ENCODE results near the gene IPO13. TPM values are rescaled to one million over a fixed set of nuclear protein-coding genes. Genes with fewer than 3 reads are reported as not detected.
A peak's percentile ranks its signal among the peaks of the same experiment; 100 is the strongest.

Gene IPO13
- total and polyA plus RNA-seq, 10 of the 15 experiments (the other 5 are each of a cell fraction or from before 2014, with no cell fraction given), result 7.1 to 26.6 (median 15.9) TPM

DNA sequence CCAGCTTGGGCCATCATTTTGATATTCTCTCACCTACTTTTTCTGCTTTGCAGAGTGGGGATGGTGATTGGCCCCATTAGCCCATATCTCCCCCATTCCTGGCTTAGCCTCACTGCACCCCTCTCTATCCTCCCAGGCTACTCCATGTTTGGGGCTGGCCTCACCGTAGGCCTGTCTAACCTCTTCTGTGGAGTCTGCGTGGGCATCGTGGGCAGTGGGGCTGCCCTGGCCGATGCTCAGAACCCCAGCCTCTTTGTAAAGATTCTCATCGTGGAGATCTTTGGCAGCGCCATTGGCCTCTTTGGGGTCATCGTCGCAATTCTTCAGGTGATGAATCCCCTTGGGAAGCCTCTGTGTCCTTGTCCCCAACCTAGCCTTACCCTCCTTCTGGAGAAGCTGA is 30.1 kb downstream of the IPO13 start:
- Histone ChIP-seq H3K79me2 (ENCODE audit: control insufficient read depth, insufficient read depth, low read length) (peaks cover 45% of the 10 kb centered on the region), H3K36me3 (ENCODE audit: control insufficient read depth in 2 of 2, insufficient read depth in 2 of 2, low read length in 1 of 2) (peaks cover 7 to 15% of the 10 kb centered on the region in 2 experiments), H4K20me1 (ENCODE audit: control insufficient read depth, insufficient read depth) (no peaks in the 10 kb centered on the region), H3K4me2 (ENCODE audit: control insufficient read depth, insufficient read depth) (peak overlapping the region; percentile 84), H3K27ac (ENCODE audit: control insufficient read depth, insufficient read depth) (no peak overlapping the region), H3K4me3 (peak overlapping the region; percentile 95; the same call in 1 of the 2 replicates), H2AFZ (ENCODE audit: control insufficient read depth, low read depth, low read length) (no peak overlapping the region), H3K9ac (ENCODE audit: control insufficient read depth, insufficient read depth, low read length) (no peak overlapping the region), H3K27me3 (replicated peaks in 1 of 2; ENCODE audit: control insufficient read depth in 2 of 2, insufficient read depth in 2 of 2, low read length in 1 of 2) (no peaks in the 10 kb centered on the region), H3K4me1 (ENCODE audit: control insufficient read depth, insufficient read depth, low read length) (peaks cover 30% of the 10 kb centered on the region), H3K9me3 (replicated peaks; ENCODE audit: control insufficient read depth, insufficient read depth, low read length) (no peaks in the 10 kb centered on the region)
- no peak for ATAC-seq
- RAD21 ChIA-PET (ENCODE audit: unreplicated experiment), result interaction anchor here (0.6 kb wide), 1 partner anchor 1326 kb away, joined by 3 read pairs; no protein-coding TSS in a partner anchor
- in situ Hi-C loops (cut with MboI), result no loop called here
- no peak for TF ChIP-seq TBL1XR1 (IDR thresholded peaks at IDR 0.05; ENCODE audit: low read depth, low read length)
- no peak for TF ChIP-seq POLR2A (IDR thresholded peaks at IDR 0.05; ENCODE audit: low read depth, low read length)
- no peak for TF ChIP-seq ASH2L (IDR thresholded peaks at IDR 0.05; ENCODE audit: borderline replicate concordance, low read depth)
- intact Hi-C loops (cut with micrococcal nuclease; ENCODE audit: unreplicated experiment), result no loop called here
- SMC1A ChIA-PET (ENCODE audit: uncharacterized antibody, unreplicated experiment), result interaction anchor here (1.3 kb wide), 1 partner anchor 16 kb away, joined by 3 read pairs; no protein-coding TSS in a partner anchor
- POLR2A ChIA-PET, result interaction anchor here (0.6 to 3.8 kb wide), 4 partner anchors 15 to 119 kb away, joined by 3 to 18 read pairs (median 4); partner anchors contain the start of gene IPO13
- no peak for FAIRE-seq
- DNase-seq (ENCODE audit: low read depth, low spot score), result no peak
- no TSS peak for BruUV-seq (replicated peaks)
- 96% methylated on average over 8 of the region's 8 CpGs for WGBS (ENCODE audit: insufficient coverage, insufficient replicate concordance, low lambda C conversion rate, missing lambda C conversion rate)
- CTCF ChIA-PET, result no interaction called here

DNA sequence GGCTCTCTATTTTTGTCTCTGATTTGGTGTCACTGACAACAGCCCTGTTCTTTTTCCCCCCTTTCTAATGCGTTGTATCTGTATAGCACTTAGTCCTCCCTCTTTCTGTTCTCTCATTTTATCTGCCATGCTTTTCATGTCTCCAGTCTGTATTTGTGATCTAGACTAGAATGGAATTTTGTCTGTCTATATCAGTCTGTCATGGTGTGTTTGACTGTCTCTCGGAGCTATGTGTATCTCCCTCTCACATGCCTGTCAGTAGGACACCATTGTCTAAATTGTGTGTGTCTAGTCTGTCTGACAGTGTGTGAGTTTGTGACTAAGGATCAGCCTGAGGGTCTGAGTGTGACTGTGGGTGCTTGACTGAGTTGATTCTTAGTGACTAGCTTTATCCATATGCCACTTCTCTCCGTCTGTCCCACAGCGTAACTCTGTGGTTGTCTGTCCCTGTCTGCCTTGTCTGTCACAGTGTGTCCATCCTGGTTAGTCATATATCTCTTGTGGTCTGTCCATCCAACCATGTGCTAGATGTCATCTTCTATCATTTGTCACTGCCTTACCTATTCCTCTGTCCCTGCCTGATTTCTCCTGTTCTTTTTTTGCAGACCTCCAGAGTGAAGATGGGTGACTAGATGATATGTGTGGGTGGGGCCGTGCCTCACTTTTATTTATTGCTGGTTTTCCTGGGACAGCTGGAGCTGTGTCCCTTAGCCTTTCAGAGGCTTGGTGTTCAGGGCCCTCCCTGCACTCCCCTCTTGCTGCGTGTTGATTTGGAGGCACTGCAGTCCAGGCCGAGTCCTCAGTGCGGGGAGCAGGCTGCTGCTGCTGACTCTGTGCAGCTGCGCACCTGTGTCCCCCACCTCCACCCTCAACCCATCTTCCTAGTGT is 30.9 kb downstream of the IPO13 start:
- no peaks in the 10 kb centered on the region for H3K9me3 ChIP-seq (replicated peaks; ENCODE audit: control insufficient read depth, insufficient read depth, low read length)
- H3K9ac ChIP-seq (ENCODE audit: control insufficient read depth, insufficient read depth, low read length), result no peak overlapping the region; the same call in 1 of the 2 replicates
- H2AFZ ChIP-seq (ENCODE audit: control insufficient read depth, low read depth, low read length), result no peak overlapping the region
- no peak for TF ChIP-seq ETV6 (conservative IDR thresholded peaks at IDR 0.05 in 1 of 2, IDR thresholded peaks at IDR 0.05 in 1 of 2; ENCODE audit: borderline replicate concordance in 1 of 2, low read depth in 1 of 2)
- no peak for TF ChIP-seq JUNB (IDR thresholded peaks at IDR 0.05)
- TF ChIP-seq MEF2B (IDR thresholded peaks at IDR 0.05; ENCODE audit: partially characterized antibody, poor library complexity, severe bottlenecking), result no peak
- 0 out of 2 replicates have a peak, but pooled peaks have one; percentile 7 for TF ChIP-seq RUNX3 (IDR thresholded peaks at IDR 0.05; ENCODE audit: low read length)
- ChIA-PET RAD21 (ENCODE audit: unreplicated experiment) (interaction anchor here (0.6 kb wide), 1 partner anchor 1326 kb away, joined by 3 read pairs; no protein-coding TSS in a partner anchor), CTCF (interaction anchor here (1.0 to 1.4 kb wide), 3 partner anchors 12 to 44 kb away, joined by 3 to 5 read pairs (median 3); no protein-coding TSS in a partner anchor), SMC1A (ENCODE audit: uncharacterized antibody, unreplicated experiment) (interaction anchor here (1.3 kb wide), 1 partner anchor 15 kb away, joined by 3 read pairs; no protein-coding TSS in a partner anchor), POLR2A (interaction anchor here (0.6 to 1.3 kb wide), 4 partner anchors 14 to 687 kb away, joined by 3 to 4 read pairs (median 4); no protein-coding TSS in a partner anchor)
- H3K4me1 ChIP-seq (ENCODE audit: control insufficient read depth, insufficient read depth, low read length), result peaks cover 30% of the 10 kb centered on the region
- no peaks in the 10 kb centered on the region for H3K27me3 ChIP-seq (replicated peaks in 1 of 2; ENCODE audit: control insufficient read depth in 2 of 2, insufficient read depth in 2 of 2, low read length in 1 of 2)
- WGBS (ENCODE audit: insufficient coverage, insufficient replicate concordance, low lambda C conversion rate, missing lambda C conversion rate), result 98% methylated on average over 9 of the region's 9 CpGs
- BruUV-seq (replicated peaks), result no TSS peak
- no peak overlapping the region for H3K4me3 ChIP-seq
- intact Hi-C loops (cut with micrococcal nuclease; ENCODE audit: unreplicated experiment) (no loop called here), in situ Hi-C loops (cut with MboI) (no loop called here)
- DNase-seq (ENCODE audit: low read depth, low spot score), result no peak
- H3K4me2 ChIP-seq (ENCODE audit: control insufficient read depth, insufficient read depth), result peak overlapping the region; percentile 94
- ATAC-seq, result no peak
- no peak overlapping the region for H3K27ac ChIP-seq (ENCODE audit: control insufficient read depth, insufficient read depth)
- FAIRE-seq, result no peak
- no peaks in the 10 kb centered on the region for H4K20me1 ChIP-seq (ENCODE audit: control insufficient read depth, insufficient read depth)
- peaks cover 1 to 7% of the 10 kb centered on the region in 2 experiments for H3K36me3 ChIP-seq (ENCODE audit: control insufficient read depth in 2 of 2, insufficient read depth in 2 of 2, low read length in 1 of 2)
- peaks cover 45% of the 10 kb centered on the region for H3K79me2 ChIP-seq (ENCODE audit: control insufficient read depth, insufficient read depth, low read length)

All from GM12878 (cell line).